Liver (tissue), 3 donors: ENCODE measurements around the gene WNT16.

Experiments used
- RAD21 ChIP-seq, 2 donors: IDR thresholded peaks; 2 replicates each; pipeline ENCODE4 v1.6.1; 2016; ENCODE audit warnings: antibody characterized with exemption in 2 of 2, mild to moderate bottlenecking in 2 of 2
- SP1 ChIP-seq: IDR thresholded peaks from 2 replicates; pipeline ENCODE4 v1.6.1; 2018; ENCODE audit warnings: antibody characterized with exemption, mild to moderate bottlenecking
- TAF1 ChIP-seq: conservative IDR thresholded peaks from 2 replicates; pipeline ENCODE4 v1.6.1; 2016; ENCODE audit warnings: antibody characterized with exemption, mild to moderate bottlenecking
- TF ChIP-seq, protein P1 (sequence below): fragments of 150-350 bp; IDR thresholded peaks from 2 replicates; pipeline ENCODE4 v1.5.1; 2017; ENCODE audit warnings: improper control_type of control experiment, low read depth, low read length; ENCODE audit not compliant: missing input control
- donor health status: healthy.
- donor health status: healthy.

GRCh38 chr7:121337398-121337797 is 8.6 kb downstream of the WNT16 start:
- TF ChIP-seq, protein P1, sequence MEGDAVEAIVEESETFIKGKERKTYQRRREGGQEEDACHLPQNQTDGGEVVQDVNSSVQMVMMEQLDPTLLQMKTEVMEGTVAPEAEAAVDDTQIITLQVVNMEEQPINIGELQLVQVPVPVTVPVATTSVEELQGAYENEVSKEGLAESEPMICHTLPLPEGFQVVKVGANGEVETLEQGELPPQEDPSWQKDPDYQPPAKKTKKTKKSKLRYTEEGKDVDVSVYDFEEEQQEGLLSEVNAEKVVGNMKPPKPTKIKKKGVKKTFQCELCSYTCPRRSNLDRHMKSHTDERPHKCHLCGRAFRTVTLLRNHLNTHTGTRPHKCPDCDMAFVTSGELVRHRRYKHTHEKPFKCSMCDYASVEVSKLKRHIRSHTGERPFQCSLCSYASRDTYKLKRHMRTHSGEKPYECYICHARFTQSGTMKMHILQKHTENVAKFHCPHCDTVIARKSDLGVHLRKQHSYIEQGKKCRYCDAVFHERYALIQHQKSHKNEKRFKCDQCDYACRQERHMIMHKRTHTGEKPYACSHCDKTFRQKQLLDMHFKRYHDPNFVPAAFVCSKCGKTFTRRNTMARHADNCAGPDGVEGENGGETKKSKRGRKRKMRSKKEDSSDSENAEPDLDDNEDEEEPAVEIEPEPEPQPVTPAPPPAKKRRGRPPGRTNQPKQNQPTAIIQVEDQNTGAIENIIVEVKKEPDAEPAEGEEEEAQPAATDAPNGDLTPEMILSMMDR = peak; percentile 25
- TF ChIP-seq RAD21 (IDR thresholded peaks at IDR 0.05) (peak; percentile 66 to 73), SP1 (no peak), TAF1 (no peak)
